ENCODE data around the gene MARCHF2.

DNA sequence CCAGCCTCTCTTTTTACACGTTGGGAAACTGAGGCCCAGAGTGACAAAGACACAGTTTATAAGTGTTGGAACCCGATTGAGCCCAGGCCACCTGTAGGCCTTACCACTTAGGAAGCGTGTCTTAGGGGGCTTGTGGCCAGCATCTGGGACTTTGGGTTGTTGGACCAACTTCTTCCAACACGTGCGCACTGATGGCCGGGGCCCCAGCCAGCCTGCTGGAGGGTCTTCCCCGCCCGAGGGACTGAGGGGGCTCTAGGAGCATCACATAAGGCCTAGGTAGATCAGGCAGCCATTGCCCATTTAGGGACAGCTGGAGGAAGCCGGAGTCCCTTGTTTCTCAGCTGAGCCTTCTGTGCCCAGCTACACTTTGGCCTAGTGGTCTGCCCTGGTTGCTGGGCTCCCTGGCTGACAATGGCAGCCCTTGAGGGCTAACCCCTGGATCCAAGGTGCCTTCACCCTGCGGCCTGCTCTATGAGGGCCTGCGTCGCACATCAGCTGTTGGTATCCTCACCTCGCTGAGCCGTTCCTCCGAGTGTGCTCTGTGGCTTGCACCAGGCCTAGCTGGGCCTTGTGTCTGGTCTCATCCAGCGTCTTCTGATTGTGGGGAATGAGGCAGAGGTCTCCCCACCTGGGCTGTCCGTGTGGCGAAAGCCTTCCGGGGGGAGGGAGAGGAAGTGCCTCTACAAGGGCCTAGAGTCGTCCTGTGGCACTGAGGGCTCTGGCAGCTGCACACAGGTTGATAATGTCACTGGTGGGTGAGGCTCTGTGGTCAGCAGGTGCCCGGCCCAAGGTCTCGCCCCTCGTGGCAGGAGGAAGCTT lies 21.7 kb upstream of the MARCHF2 start:
- no peak for TF ChIP-seq POLR2A (IDR thresholded peaks at IDR 0.05; ENCODE audit: low read depth, low read length)
- TF ChIP-seq POLR2AphosphoS5 (IDR thresholded peaks at IDR 0.05; ENCODE audit: low read depth, low read length), result no peak
